GM12891 (cell line): ENCODE measurements around the gene BDNF.

Experiments used
- POLR2A ChIP-seq: IDR thresholded peaks from 2 replicates; pipeline ENCODE4 v1.6.1; 2011; ENCODE audit warnings: low read depth, low read length, control low read depth
- POLR2AphosphoS5 ChIP-seq: IDR thresholded peaks from 2 replicates; pipeline ENCODE4 v1.6.1; 2011; ENCODE audit warnings: low read depth, low read length, control low read depth
- TAF1 ChIP-seq: IDR thresholded peaks from 2 replicates; pipeline ENCODE4 v1.6.1; 2011; ENCODE audit warnings: low read depth, low read length, control low read depth

GRCh38 chr11:27701355-27702105 lies 1.3 kb upstream of the BDNF start:
- TF ChIP-seq POLR2A, result no peak
- TF ChIP-seq TAF1, result no peak
- TF ChIP-seq POLR2AphosphoS5, result no peak
